ENCODE results near the gene LDLRAD4.

The LDLRAD4 gene

DNA sequence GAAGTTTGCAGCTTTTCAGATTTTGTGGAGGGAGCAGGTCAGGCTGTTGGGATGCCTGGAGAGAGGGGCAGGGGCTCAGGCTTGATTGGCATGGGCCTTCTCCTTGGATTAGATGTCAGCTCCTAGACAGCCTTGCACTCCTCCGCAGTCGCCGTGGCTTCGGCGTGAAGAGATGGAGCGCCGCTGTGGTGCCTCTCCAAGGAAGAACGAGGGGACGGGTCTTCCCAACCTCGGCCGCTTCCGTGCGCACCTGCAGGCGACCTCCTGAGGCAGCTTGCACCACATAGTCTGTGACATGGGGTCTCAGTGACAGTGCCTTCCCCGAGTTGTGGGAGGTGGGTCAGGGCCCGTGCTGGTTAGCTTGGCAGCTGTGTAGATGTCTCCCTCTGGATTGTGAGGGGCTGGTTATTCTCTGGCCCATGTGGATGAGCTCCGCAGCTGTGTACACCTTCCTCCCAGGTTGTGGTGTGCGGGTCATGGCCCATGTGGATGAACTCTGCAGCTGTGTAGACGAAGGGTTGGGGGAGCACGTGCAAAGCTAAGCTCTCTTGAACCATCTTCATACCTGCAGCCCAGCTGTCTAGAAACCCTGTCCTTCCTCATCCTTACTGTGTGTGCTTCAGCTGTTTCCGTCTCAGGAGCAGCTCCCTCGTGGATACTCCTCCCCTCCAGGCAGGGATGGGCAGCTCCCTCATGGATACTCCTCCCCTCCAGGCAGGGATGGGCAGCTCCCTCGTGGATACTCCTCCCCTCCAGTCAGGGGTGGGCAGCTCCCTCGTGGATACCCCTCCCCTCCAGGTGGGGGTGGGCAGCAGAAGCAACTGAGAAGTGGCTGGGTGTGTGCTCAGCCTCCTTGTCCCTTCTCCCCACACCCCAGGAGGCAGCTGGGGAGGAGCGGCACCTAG is 170.3 kb downstream of the LDLRAD4 start:
- DNase-seq (ENCODE audit: low read depth): no peak

DNA sequence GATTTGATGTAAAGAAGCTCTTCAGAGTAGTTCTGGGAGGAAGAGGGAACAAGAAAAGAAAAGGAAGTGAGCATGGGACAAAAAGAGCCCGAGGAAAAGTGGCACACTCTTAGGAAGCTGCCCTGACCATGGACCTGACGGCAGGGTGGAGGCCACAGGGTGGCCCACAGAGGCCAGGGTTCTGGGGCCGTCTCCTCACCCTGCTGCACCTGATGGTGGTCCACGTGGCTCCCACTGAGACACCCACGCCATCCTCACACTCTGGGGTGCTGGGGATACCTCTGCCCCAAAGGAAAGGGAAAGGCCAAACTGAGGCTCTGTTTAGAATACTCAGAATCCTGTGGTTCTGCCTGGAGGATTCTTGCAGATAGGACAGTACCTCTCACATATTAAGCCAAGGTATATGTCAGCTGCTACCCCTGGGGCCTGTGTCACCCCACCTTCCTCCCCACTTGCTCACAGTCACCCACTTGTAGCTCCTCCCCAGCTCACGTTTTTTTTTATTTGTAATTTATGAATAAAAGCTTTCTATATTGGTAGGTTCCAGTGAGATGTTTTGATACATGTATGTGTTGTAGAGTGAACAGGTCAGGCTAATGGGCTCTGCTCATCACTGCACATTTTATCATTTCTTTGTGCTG is 171.1 kb downstream of the LDLRAD4 start:
- DNase-seq (ENCODE audit: low read depth): no peak

DNA sequence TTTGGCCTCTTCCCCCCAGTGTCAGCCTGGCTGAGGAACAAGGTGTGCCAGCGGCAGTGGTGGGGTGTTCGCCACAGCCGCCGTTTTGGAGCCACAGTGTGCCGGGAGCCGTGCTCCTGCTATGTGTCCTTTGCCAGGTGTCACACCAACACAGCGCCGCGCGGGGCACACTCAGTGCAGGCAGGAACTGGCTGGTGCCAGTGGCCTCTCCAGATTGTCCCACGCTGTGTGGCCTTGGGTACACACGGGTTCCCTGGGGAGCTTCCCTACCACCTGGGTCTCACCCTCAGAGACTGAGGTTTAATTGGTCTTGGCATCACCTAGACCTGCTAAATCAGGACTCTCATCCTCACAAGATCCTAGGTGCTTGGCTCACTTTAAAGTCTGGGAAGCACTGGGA is 171.6 kb downstream of the LDLRAD4 start:
- no peak for DNase-seq (ENCODE audit: low read depth)

DNA sequence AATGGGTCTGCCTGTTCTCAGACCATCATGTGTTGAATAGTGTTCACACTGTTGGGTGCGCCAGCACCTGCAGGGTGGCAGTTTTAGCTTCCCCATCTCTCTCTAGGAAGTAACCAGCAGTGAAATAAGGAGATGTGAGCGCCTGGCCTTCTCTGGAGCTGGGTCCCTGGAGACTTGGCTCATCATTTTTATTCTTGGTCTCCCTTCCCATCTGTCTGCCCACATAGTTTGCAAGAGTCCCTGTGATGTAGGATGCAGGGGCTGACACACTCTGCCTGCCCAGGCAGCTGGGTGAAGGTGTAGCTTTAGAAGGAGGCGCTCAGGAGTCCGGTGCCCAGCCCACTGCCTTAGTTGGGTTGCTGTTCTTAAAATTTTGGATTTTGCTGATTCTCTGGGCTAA is 172.2 kb downstream of the LDLRAD4 start:
- no peak for DNase-seq (ENCODE audit: low read depth)

DNA sequence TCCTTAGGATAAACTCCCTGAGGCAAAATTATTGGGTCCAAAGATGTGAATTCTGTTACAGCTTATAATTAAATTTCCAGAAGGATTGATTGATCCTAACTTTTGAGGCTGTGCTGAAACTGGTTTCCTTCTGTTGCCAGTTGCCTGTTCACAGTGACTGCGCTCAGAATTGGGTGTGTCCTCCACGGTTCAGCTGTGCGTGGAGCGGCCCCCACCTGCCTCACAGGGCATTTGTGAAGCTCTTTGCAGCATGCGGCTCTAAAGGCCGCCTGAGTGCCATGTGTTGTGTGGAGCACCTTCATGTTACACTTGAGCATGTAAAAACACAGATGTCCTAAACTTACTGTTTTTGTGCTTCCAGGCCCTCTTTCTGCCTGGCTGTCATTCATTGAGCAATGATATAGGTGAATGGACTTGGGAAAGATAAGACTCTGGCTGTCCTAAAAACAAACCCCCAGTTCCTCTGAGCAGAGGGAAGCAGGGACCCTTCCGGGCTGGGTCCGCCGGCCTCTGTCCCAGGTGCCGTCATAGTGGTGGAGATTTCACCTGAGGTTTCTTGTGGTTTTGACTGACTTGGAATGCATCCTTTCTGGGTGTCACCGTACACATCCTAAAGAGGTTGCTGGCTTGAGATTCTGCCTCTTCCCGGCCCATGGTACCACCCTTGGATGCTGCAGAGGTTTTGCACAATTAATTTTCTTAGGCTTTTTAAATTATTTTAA is 173.6 kb downstream of the LDLRAD4 start:
- DNase-seq (ENCODE audit: low read depth): no peak

DNA sequence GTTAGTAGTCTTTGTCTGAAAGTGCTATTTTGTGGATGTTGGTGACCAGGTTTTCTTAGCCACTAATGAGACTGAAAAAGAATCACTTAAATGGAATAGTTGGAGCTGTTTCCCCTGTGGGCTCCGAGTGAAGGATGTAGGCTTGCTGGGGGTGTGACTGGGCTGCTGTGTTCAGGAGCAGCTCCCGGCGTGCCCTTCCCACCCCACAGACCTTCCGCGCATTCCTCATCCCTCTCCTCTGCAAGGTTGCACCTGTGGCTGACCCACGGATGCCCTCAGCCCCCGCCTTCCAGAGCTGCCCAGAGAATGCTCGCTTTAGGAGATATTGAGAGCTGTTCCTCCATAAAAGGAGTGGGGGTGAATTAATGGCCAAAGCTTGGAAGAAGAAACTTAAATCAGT is 174.3 kb downstream of the LDLRAD4 start:
- no peak for DNase-seq (ENCODE audit: low read depth)

DNA sequence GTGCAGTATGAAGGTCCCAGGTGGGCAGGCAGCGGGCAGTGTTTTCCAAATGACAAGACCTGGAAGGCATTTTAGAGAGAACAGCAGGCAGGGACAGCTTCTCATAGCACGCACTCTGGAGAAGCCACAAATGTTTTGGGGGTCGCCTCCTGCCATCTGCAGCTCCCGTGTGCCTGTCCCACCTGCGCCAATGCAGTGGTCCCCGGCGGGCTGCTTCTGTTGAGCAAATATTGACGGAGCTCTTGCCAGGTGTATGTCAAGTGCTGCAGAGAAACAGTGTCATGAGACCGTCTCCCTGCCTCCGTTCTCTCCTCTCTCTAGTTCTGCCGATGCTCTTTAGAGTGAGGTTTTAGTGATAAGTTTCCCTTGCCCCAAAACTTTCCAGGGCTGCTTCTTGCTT is 174.8 kb downstream of the LDLRAD4 start:
- no peak for DNase-seq (ENCODE audit: low read depth)

DNA sequence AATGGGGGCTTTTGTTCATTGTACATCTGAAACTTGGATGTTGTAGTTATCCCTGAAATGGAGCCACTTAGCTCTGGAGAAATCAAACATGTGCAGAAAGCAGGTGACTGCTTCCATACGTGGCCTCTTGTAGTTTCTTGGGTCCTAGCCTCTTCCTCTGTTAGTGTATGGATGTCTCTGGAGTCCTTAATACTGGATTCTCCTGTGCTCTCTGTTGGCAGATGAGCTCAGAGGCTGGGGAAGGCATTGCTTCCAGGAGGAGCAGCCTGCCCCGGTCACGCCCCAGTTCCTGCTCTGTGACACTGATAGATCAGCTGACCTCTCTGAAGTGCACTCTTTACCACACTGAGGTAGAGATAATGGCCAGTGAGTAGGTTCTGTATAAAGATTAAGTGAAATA is 176.2 kb downstream of the LDLRAD4 start:
- DNase-seq (ENCODE audit: low read depth): no peak

DNA sequence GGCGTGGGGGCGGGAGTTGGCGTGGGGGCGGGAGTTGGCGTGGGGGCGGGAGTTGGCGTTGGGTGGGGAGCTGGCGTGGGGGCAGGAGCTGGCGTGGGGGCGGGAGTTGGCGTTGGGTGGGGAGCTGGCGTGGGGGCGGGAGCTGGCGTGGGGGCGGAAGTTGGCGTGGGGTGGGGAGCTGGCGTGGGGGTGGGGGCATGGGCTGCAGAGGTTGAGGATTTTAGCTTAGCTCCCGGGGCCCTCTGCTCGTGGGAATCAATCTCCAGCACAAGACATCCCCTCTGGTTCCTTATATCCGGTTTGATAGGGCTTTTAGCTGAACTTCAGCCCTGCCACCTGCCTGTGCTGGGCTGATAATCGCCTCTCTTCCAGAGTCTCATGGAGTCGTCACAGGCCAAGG is 177.0 kb downstream of the LDLRAD4 start:
- no peak for DNase-seq (ENCODE audit: low read depth)

DNA sequence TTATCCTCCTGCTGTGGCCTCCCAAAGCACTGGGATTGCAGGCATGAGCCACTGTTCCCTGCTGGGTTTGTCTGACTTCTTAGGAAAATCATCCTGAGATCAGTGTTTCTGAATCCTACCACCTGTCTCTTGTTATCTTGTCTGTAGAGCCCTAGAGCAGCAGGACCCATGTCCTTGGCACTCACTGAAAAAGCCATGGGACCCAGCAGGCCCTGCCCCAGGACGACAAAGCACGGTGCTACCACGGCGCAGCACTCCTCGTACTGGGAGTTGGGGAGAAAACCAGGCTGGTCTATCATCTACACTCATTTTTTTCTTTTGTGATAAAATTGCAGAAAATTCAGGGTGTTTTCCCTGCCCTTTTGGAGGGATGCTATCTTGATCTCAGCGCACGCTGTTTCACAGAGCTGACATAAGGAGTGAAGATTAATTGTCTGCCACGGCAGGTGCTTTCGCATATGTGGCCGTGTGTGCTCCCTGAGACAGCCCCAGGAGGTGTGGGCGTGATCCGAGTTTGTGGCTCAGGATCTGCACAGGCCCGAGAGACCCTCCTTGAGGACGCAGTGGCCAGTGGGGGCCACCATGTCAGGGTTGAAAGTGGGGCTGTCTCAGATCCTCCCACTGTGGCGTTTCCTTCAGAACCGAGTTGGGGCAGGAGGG is 179.1 kb downstream of the LDLRAD4 start:
- DNase-seq (ENCODE audit: low read depth): no peak

DNA sequence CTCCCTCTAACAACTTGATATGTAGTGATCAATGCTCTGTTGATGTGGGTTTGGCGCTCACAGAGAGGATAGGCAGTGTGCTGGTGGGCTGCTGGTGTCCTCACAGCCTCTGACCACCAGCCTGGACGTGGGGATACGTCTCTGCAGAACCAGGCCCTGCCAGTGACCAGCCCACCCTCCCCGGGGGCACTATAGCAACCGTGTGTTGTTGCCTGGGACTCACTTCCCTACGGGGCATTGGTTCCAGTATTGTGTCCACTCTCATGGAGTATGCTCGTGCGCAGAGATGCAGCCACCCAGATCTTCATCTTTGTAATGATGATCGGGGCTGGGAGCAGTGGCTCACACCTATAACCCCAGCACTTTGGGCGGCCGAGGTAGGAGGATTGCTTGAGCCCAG is 180.1 kb downstream of the LDLRAD4 start:
- DNase-seq (ENCODE audit: low read depth): no peak

DNA sequence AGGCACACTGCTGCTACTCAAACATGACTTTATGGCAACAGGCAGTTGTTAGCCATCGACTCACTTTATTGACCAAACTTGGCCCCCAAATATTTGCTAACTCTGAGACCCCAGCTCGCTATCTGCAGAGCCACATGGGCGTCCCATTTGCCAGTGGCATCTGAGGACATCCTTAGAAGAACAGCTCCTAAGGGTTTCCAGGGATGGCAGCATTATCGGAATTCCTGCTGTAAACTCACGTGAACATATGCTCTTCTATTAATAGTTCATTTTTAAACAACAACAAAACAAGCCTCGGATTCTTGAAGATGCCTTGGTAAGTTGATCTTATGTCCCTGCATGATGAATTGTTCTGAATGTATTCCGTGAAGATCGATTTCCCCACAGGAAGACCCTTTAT is 181.0 kb downstream of the LDLRAD4 start:
- no peak for DNase-seq (ENCODE audit: low read depth)

DNA sequence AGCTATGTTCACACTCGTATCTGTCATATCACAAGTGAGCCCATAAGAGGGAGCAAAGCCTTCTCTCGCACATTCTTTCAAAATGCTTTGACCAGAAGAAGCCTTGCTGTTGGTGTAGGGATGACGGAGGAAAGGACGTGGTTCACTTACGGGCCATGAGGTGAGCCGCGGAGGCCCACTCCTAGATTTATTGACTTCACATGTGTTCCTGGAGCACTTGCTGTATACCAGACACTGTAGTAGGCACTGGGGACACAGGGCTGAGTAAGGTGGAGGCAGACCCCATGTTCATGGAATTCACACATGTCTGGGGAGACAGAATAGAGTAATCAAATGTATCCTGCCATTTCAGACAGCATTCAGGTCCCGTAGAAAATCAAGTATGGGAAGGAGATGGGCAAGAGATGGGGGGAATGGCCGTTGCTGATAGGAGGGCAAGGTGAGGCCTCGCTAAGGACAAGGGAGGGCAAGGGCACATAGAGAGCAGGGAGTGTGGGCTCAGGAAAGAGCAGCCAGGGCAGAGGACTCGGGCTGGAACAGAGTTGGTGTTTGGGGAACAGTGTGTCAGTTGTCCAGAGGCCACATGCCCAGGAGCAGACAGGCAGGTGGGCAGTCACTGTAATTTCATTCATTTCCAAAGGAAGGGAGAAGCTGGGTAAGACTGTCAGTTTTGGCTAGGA is 182.2 kb downstream of the LDLRAD4 start:
- DNase-seq (ENCODE audit: low read depth): no peak

DNA sequence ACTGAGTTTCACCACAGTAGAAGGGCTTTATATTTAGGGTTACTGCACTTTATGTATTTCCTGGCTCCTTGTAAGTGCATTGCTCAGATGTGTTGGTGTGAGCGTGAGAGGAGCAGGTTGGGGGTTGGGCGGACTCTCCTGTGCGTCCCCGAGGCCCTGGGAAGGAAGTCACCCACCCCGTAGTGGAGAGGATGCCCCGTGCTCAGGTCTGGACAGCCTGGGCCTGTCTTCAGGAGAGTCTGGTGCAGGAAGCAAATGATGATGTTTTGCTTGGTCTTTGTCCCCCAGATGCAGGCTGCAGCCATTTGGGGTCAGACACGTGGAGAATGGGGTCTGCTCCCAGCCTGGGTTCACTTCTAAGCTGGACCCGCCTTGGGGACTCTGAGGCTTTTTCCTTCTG is 182.8 kb downstream of the LDLRAD4 start:
- no peak for DNase-seq (ENCODE audit: low read depth)

DNA sequence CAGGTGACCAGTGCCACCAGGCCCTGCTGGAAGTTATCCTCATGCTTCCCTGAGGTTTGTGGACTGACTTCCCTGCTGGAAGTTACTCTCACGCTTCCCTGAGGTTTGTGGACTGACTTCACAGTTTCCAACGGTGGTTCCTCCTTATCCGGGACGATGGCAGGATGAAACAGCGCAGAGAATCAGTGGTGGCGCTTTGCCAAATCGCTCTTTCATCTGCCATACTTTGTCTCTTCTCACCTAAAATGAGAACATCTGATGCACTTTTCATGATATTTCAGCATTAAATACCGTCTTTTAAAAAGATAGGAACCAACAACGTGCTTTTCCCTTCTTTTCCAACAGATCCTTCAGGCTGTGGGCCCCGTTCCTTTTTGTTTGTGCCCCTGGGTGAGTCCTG is 183.3 kb downstream of the LDLRAD4 start:
- DNase-seq (ENCODE audit: low read depth): no peak

DNA sequence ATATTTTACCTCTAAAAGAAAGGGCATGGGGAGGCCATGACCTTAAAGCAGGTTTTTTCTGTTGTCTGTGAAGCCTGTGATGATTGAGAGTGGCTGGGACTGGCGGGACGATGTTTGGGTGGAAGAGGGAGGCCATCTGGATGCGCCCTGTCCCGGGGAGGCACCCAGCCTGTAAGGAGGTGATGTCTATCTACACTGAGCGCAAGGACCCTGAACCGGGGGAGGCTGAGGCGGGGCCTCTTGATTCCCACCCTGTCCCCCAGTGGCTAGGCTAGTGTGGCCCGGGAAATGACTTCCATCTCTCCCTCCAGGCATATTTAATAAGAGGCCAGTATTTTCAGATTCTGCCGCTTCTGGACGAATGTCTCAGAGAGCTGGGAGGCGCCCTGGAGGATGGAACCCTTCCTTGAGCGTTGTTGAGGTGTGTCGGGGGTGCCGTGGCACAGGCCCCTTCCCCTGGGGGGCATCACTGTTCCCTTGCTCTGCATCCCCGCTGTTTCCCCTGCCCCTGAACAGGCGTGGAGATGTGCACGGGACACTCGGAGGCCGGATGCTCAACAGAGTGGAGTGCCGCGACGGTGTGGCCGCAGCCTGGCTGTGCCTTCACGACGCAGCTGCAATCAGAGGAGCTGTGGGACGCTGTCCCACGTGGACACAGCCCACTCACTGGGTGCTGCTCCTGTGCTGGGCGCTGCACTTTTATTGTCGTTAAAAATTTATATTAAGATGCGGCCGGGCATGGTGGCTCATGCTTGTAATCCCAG is 185.4 kb downstream of the LDLRAD4 start:
- no peak for DNase-seq (ENCODE audit: low read depth)

DNA sequence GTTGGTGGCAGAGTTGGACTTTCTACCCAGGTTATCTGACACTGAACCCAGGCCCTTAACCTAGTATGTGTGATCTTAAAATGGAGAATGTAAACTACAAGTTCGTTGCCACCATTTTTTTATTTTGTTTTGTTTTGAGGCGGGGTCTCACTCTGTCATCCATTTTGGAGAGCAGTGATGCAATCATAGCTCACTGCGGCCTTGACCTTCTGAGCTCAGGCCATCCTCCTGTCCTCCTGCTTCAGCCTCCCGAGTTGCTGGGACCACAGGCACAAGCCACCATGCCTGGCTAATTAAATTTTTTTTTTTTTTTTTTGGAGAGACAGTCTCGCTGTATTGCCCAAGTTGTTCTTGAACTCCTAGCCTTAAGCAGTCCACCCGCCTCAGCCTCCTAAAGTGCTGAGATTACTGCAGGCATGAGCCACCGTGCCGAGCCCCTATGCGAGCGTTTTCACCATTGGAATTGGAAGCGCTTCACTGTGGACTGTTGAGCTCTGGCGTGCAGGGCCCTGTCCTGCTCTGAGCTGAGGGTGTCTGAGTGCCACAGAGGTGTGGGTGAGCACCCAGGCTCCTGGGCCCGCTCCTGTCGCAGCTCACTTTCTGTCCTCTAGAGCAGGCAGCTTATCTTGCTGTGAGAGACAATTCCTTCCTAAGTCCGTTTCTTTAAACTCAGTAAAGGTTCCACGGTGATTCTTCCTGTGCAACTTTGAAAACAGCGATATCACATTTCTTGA is 186.9 kb downstream of the LDLRAD4 start:
- no peak for DNase-seq (ENCODE audit: low read depth)

DNA sequence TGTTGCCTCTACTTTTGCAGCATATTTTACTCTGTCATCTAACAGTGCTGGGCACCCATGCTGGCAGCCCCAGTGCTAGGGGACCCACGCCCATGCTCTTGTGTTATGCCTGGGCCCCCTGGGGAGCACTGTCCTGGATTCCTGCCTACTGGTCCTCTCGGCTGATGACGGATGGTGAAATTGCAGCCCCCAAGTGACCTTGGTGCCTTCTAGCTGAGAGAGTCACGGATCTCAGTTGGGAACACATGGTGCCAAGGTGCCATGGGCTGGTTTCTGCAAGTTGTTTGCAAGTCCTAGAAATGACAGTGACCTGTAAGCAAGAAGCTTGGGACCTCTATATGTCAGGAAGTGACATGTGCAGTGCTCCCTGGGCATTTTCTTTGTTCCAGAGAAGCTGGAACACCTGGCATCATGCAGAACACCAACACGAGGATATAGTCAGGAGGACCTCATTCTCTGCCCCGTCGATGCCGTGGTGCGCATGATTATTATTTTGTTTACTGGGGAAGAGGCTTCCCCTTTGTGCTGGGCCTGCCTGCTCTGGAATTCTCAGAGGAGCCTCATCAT is 187.6 kb downstream of the LDLRAD4 start:
- DNase-seq (ENCODE audit: low read depth): no peak

DNA sequence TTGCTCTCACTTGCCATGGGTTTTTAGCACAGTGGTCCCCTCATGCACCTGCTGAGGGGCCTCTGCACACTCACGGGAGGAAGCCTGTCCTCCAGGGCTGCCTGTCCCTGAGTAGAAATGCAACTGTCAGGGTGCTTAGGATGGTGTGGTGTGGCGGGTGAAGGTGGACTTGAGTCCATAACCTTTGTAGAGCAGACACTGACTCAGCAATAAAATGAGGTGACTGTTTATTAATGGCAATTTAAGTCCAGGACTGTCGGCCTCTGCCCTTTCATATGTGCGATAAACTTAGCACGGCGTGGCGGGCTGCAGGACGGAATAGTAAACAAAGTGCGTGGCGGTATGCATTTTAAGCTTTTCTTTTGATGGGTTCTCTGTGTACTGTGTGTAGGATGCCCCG is 188.2 kb downstream of the LDLRAD4 start:
- DNase-seq (ENCODE audit: low read depth): no peak

DNA sequence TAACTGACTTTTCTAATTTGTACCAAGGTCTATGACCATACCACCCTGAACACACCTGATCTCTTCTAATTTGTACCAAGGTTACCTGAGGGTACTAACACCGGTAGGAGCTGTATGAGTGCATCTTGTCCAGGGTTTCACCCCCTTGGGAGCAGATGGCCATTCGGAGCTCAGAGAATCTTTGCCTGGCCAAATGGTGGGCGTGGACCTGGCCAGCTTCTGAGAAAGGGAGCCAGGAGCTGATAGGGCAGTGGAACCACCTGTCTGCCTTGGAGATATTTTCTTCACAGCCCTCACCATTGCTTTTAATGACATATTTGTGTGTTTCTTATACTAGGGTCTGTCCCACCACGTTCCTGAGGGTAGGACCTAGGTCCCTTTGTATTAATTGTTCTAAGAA is 188.9 kb downstream of the LDLRAD4 start:
- no peak for DNase-seq (ENCODE audit: low read depth)
